ENCODE data around the gene EPHB1.

- TF ChIP-seq CTCF (IDR thresholded peaks at IDR 0.05; ENCODE audit: poor library complexity, severe bottlenecking), result no peak
- no peak for TF ChIP-seq POLR2AphosphoS5 (IDR thresholded peaks at IDR 0.05)
- no peak for TF ChIP-seq RAD21 (conservative IDR thresholded peaks at IDR 0.05)
- TF ChIP-seq REST (IDR thresholded peaks at IDR 0.05; ENCODE audit: borderline replicate concordance), result no peak
- TF ChIP-seq EZH2 (IDR thresholded peaks at IDR 0.05; ENCODE audit: borderline replicate concordance, insufficient read depth, low read length, poor library complexity, severe bottlenecking), result no peak
- TF ChIP-seq TAF1 (IDR thresholded peaks at IDR 0.05; ENCODE audit: low read depth), result no peak
- TF ChIP-seq EP300 (conservative IDR thresholded peaks at IDR 0.05; ENCODE audit: poor library complexity, severe bottlenecking), result no peak
- TF ChIP-seq MXI1 (conservative IDR thresholded peaks at IDR 0.05; ENCODE audit: poor library complexity, severe bottlenecking), result no peak
Observed at GRCh38 chr3:135103917-135104316, 308.9 kb downstream of the EPHB1 start.
